GM21423 (cell line): ENCODE measurements around the gene MYADM.
"Not testable (repeated sequence)": the region's sequence is repeated elsewhere in the genome, so short reads cannot be mapped to it uniquely, and the experiment has no call there.

Source experiments
- ATAC-seq: cut with Tn5 transposase; IDR thresholded peaks from one replicate; pipeline ENCODE4 v1.9.1; 2021; ENCODE audit warnings: mild to moderate bottlenecking, moderate library complexity; ENCODE audit not compliant: unreplicated experiment

MYADM gene

GRCh38 chr19:53867225-53868090, at the start of gene MYADM:
TSS of gene MYADM (plus strand) at chr19:53867883. CDS start at chr19:53873530, 5,647 bp downstream.
- ATAC-seq: peak; percentile 79

- no peak for ATAC-seq
Observed at GRCh38 chr19:53818756-53819155, 48.9 kb upstream of the MYADM start.

- ATAC-seq: no peak
Observed at GRCh38 chr19:53819861-53820260, 47.8 kb upstream of the MYADM start.

GRCh38 chr19:53823380-53824120, 44.1 kb upstream of the MYADM start:
- no peak for ATAC-seq

GRCh38 chr19:53824134-53824611, 43.5 kb upstream of the MYADM start, which contains the start of gene NLRP12:
TSS of gene NLRP12 (minus strand) at chr19:53824314. CDS start at chr19:53824174, 140 bp downstream.
- no peak for ATAC-seq

GRCh38 chr19:53826876-53827275, 40.8 kb upstream of the MYADM start:
- ATAC-seq: no peak

GRCh38 chr19:53828531-53828930, 39.2 kb upstream of the MYADM start:
- no peak for ATAC-seq

- not testable (repeated sequence) for ATAC-seq
Observed at GRCh38 chr19:53832861-53833260, 34.8 kb upstream of the MYADM start.

- ATAC-seq: not testable (repeated sequence)
Observed at GRCh38 chr19:53838446-53838845, 29.2 kb upstream of the MYADM start.

- ATAC-seq: not testable (repeated sequence)
Observed at GRCh38 chr19:53840241-53840640, 27.4 kb upstream of the MYADM start.

- not testable (repeated sequence) for ATAC-seq
Observed at GRCh38 chr19:53840914-53841313, 26.8 kb upstream of the MYADM start.

GRCh38 chr19:53844849-53845246, 22.8 kb upstream of the MYADM start:
- ATAC-seq: no peak

GRCh38 chr19:53847555-53847954, 20.1 kb upstream of the MYADM start:
- ATAC-seq: no peak

- ATAC-seq: no peak
Observed at GRCh38 chr19:53849237-53849676, 18.4 kb upstream of the MYADM start.

- peak; percentile 53 for ATAC-seq
Observed at GRCh38 chr19:53853707-53854106, 14.0 kb upstream of the MYADM start.

GRCh38 chr19:53864308-53864836, 3.3 kb upstream of the MYADM start:
- ATAC-seq: no peak

- ATAC-seq: no peak
Observed at GRCh38 chr19:53865523-53865917, 2.2 kb upstream of the MYADM start.

GRCh38 chr19:53865918-53866864, 1.5 kb upstream of the MYADM start:
- ATAC-seq: no peak

GRCh38 chr19:53866865-53867224, 838 bp upstream of the MYADM start:
- ATAC-seq: no peak
